ENCODE data around the gene EZH2. TPM values are rescaled to one million over a fixed set of nuclear protein-coding genes. Genes with fewer than 3 reads are reported as not detected.

Gene EZH2
- total RNA-seq, 1 experiment from 2014 or later = 48.1 TPM

DNA sequence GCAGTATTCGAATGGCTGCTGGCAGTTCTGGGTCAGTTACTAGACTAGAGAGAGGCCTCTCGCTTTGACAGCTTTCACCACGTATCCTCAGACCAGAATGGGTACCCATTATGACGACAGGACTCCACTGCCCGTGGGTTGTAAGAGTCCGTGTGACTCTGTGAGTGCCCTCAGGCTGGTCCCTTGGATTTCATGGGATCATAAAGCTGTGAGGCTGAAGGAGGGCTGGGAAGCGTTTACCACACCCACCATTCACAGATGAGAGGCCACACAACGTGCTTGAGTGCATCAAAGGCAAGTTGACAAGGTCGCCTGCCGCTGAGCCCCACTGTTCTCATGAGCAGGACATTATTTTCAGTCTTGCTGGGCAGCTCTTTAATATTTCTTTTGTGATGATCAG, 87.2 kb downstream of the EZH2 start:
- Mint-ChIP-seq H3K36me3 (ENCODE audit: insufficient read depth, unreplicated experiment) (peaks cover 96% of the 10 kb centered on the region), H3K4me1 (ENCODE audit: insufficient read depth, unreplicated experiment) (peaks cover 5% of the 10 kb centered on the region), H3K4me3 (ENCODE audit: unreplicated experiment) (no peak overlapping the region), H3K27ac (ENCODE audit: low read depth, unreplicated experiment) (no peak overlapping the region), H3K9me3 (ENCODE audit: unreplicated experiment) (no peaks in the 10 kb centered on the region), H3K27me3 (ENCODE audit: insufficient read depth, unreplicated experiment) (no peaks in the 10 kb centered on the region)
- no peak for DNase-seq (ENCODE audit: unreplicated experiment)
- ChIA-PET POLR2A (no interaction called here), CTCF (no interaction called here)
- TF ChIP-seq, protein P1, sequence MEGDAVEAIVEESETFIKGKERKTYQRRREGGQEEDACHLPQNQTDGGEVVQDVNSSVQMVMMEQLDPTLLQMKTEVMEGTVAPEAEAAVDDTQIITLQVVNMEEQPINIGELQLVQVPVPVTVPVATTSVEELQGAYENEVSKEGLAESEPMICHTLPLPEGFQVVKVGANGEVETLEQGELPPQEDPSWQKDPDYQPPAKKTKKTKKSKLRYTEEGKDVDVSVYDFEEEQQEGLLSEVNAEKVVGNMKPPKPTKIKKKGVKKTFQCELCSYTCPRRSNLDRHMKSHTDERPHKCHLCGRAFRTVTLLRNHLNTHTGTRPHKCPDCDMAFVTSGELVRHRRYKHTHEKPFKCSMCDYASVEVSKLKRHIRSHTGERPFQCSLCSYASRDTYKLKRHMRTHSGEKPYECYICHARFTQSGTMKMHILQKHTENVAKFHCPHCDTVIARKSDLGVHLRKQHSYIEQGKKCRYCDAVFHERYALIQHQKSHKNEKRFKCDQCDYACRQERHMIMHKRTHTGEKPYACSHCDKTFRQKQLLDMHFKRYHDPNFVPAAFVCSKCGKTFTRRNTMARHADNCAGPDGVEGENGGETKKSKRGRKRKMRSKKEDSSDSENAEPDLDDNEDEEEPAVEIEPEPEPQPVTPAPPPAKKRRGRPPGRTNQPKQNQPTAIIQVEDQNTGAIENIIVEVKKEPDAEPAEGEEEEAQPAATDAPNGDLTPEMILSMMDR (IDR thresholded peaks at IDR 0.05; ENCODE audit: unreplicated experiment) = no peak
- intact Hi-C loops (cut with micrococcal nuclease) = no loop called here
- no TSS peak for BruUV-seq (replicated peaks)

DNA sequence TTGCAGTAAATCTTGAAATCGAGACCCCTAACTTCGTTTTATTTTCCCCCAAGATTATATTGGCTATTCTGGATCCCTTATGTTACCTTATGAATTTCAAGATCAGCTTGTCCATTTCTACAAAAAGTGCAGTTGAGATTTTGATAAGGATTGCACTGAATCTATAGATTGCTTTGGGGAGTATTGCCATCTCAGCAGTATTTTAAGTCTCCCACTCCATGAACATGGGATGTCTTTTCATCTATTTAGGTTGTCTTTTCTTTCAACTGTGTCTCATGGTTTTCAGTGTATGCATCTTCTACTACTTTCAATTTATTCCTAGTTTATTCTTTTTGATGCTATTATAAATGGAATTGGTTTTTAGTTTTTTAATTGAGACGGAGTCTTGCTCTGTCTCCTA, 89.6 kb downstream of the EZH2 start:
- Mint-ChIP-seq H3K36me3 (ENCODE audit: insufficient read depth, unreplicated experiment) (peaks cover 95% of the 10 kb centered on the region), H3K9me3 (ENCODE audit: unreplicated experiment) (no peaks in the 10 kb centered on the region), H3K27me3 (ENCODE audit: insufficient read depth, unreplicated experiment) (no peaks in the 10 kb centered on the region), H3K4me3 (ENCODE audit: unreplicated experiment) (no peak overlapping the region), H3K27ac (ENCODE audit: low read depth, unreplicated experiment) (no peak overlapping the region), H3K4me1 (ENCODE audit: insufficient read depth, unreplicated experiment) (peaks cover 5% of the 10 kb centered on the region)
- DNase-seq (ENCODE audit: unreplicated experiment) = no peak
- no TSS peak for BruUV-seq (replicated peaks)
- ChIA-PET CTCF (no interaction called here), POLR2A (no interaction called here)
- TF ChIP-seq, protein P1 (IDR thresholded peaks at IDR 0.05; ENCODE audit: unreplicated experiment) = no peak
- intact Hi-C loops (cut with micrococcal nuclease) = no loop called here

- Mint-ChIP-seq H3K4me3 (ENCODE audit: unreplicated experiment) (no peak overlapping the region), H3K36me3 (ENCODE audit: insufficient read depth, unreplicated experiment) (peaks cover 93% of the 10 kb centered on the region), H3K27ac (ENCODE audit: low read depth, unreplicated experiment) (no peak overlapping the region), H3K27me3 (ENCODE audit: insufficient read depth, unreplicated experiment) (no peaks in the 10 kb centered on the region), H3K4me1 (ENCODE audit: insufficient read depth, unreplicated experiment) (peaks cover 5% of the 10 kb centered on the region), H3K9me3 (ENCODE audit: unreplicated experiment) (no peaks in the 10 kb centered on the region)
- intact Hi-C loops (cut with micrococcal nuclease) = no loop called here
- no TSS peak for BruUV-seq (replicated peaks)
- DNase-seq (ENCODE audit: unreplicated experiment) = no peak
- ChIA-PET CTCF (interaction anchor here (0.5 to 1.5 kb wide), 6 partner anchors 26 to 636 kb away, joined by 3 to 6 read pairs (median 3); partner anchors contain the start of gene PDIA4), POLR2A (interaction anchor here (1.0 to 1.3 kb wide), 3 partner anchors 8 to 145 kb away, joined by 3 to 5 read pairs (median 4); no protein-coding TSS in a partner anchor)
- TF ChIP-seq, protein P1 (IDR thresholded peaks at IDR 0.05; ENCODE audit: unreplicated experiment) = no peak
Measured at GRCh38 chr7:148793590-148793989, 90.5 kb downstream of the EZH2 start.

GRCh38 chr7:148791546-148791945, 92.5 kb downstream of the EZH2 start:
- no peak for DNase-seq (ENCODE audit: unreplicated experiment)
- no peaks in the 10 kb centered on the region for H3K9me3 Mint-ChIP-seq (ENCODE audit: unreplicated experiment)
- intact Hi-C loops (cut with micrococcal nuclease) = no loop called here
- ChIA-PET POLR2A (interaction anchor here (0.6 kb wide), 1 partner anchor 154 kb away, joined by 3 read pairs; no protein-coding TSS in a partner anchor), CTCF (no interaction called here)
- H3K4me1 Mint-ChIP-seq (ENCODE audit: insufficient read depth, unreplicated experiment) = peaks cover 5% of the 10 kb centered on the region
- H3K27me3 Mint-ChIP-seq (ENCODE audit: insufficient read depth, unreplicated experiment) = no peaks in the 10 kb centered on the region
- H3K4me3 Mint-ChIP-seq (ENCODE audit: unreplicated experiment) = no peak overlapping the region
- peaks cover 85% of the 10 kb centered on the region for H3K36me3 Mint-ChIP-seq (ENCODE audit: insufficient read depth, unreplicated experiment)
- TF ChIP-seq, protein P1 (IDR thresholded peaks at IDR 0.05; ENCODE audit: unreplicated experiment) = no peak
- no peak overlapping the region for H3K27ac Mint-ChIP-seq (ENCODE audit: low read depth, unreplicated experiment)
- BruUV-seq (replicated peaks) = no TSS peak

All from MCF 10A (cell line).